ENCODE results near the gene SUCO. TPM values are rescaled to one million over a fixed set of nuclear protein-coding genes. Genes with fewer than 3 reads are reported as not detected.

Gene SUCO
- total RNA-seq, 1 experiment from 2014 or later, result 37.4 TPM

- Mint-ChIP-seq H3K27me3 (ENCODE audit: low read depth) (no peaks in the 10 kb centered on the region), H3K9me3 (no peaks in the 10 kb centered on the region), H3K4me1 (peaks cover 19% of the 10 kb centered on the region), H3K4me3 (no peak overlapping the region), H3K36me3 (no peaks in the 10 kb centered on the region), H3K27ac (no peak overlapping the region)
- ChIA-PET POLR2A (no interaction called here), CTCF (no interaction called here)
- DNase-seq (ENCODE audit: low spot score), result no peak
- TF ChIP-seq CREM (CRISPR knock-in tag; IDR thresholded peaks at IDR 0.05), result no peak
- TF ChIP-seq TP53 (CRISPR knock-in tag; IDR thresholded peaks at IDR 0.05), result no peak
- no peak for TF ChIP-seq JUN (CRISPR knock-in tag; IDR thresholded peaks at IDR 0.05)
- no peak for TF ChIP-seq NR1H2 (CRISPR knock-in tag; IDR thresholded peaks at IDR 0.05)
- no peak for TF ChIP-seq KAT7 (CRISPR knock-in tag; IDR thresholded peaks at IDR 0.05; ENCODE audit: borderline replicate concordance)
- no peak for TF ChIP-seq ZNF671 (CRISPR knock-in tag; IDR thresholded peaks at IDR 0.05)
- TF ChIP-seq, protein P1, sequence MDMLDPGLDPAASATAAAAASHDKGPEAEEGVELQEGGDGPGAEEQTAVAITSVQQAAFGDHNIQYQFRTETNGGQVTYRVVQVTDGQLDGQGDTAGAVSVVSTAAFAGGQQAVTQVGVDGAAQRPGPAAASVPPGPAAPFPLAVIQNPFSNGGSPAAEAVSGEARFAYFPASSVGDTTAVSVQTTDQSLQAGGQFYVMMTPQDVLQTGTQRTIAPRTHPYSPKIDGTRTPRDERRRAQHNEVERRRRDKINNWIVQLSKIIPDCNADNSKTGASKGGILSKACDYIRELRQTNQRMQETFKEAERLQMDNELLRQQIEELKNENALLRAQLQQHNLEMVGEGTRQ (CRISPR knock-in tag; IDR thresholded peaks at IDR 0.05), result no peak
- no peak for TF ChIP-seq ZMAT4 (CRISPR knock-in tag; IDR thresholded peaks at IDR 0.05)
- no peak for TF ChIP-seq PRDM15 (CRISPR knock-in tag; IDR thresholded peaks at IDR 0.05)
- no peak for TF ChIP-seq MYBL2 (CRISPR knock-in tag; IDR thresholded peaks at IDR 0.05)
- TF ChIP-seq, protein P2, sequence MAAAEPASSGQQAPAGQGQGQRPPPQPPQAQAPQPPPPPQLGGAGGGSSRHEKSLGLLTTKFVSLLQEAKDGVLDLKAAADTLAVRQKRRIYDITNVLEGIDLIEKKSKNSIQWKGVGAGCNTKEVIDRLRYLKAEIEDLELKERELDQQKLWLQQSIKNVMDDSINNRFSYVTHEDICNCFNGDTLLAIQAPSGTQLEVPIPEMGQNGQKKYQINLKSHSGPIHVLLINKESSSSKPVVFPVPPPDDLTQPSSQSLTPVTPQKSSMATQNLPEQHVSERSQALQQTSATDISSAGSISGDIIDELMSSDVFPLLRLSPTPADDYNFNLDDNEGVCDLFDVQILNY (CRISPR knock-in tag; IDR thresholded peaks at IDR 0.05), result no peak
- no peak for TF ChIP-seq SMAD4 (CRISPR knock-in tag; IDR thresholded peaks at IDR 0.05)
- no peak for TF ChIP-seq ZNF396 (CRISPR knock-in tag; IDR thresholded peaks at IDR 0.05; ENCODE audit: borderline replicate concordance)
- no peak for TF ChIP-seq FOXP1 (CRISPR knock-in tag; IDR thresholded peaks at IDR 0.05; ENCODE audit: borderline replicate concordance)
- no peak for TF ChIP-seq ZNF416 (CRISPR knock-in tag; IDR thresholded peaks at IDR 0.05)
- no peak for ATAC-seq
Observed at GRCh38 chr1:172483448-172483847, 49.5 kb upstream of the SUCO start.

GRCh38 chr1:172484252-172484651, 48.7 kb upstream of the SUCO start:
- DNase-seq (ENCODE audit: low spot score) (no peak), ATAC-seq (no peak)
- ChIA-PET POLR2A (no interaction called here), CTCF (no interaction called here)
- Mint-ChIP-seq H3K36me3 (no peaks in the 10 kb centered on the region), H3K4me3 (no peak overlapping the region), H3K4me1 (peaks cover 11% of the 10 kb centered on the region), H3K9me3 (no peaks in the 10 kb centered on the region), H3K27me3 (ENCODE audit: low read depth) (no peaks in the 10 kb centered on the region), H3K27ac (no peak overlapping the region)
- TF ChIP-seq ZNF121 (CRISPR knock-in tag; IDR thresholded peaks at IDR 0.05), result no peak

DNA sequence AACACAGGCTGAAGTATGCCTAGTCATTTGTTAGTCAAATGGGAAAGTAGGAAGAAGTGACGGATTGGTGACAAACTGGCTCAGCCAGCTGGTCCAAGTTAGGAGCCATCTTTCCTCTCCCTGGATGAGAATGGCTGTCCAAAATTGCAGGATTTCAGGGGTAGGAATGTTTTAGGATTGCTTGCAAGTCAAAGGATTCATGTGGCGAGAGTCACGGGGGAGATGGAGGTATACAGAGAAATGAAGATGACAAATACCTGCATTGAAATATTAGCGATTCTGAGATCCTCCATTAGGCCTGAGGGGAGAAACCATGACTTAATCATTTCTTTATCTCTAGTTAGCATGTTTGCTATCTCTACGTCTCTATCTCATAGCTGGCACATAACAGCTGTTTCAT, 47.3 kb upstream of the SUCO start:
- Mint-ChIP-seq H3K27me3 (ENCODE audit: low read depth) (no peaks in the 10 kb centered on the region), H3K4me1 (peaks cover 4% of the 10 kb centered on the region), H3K4me3 (no peak overlapping the region), H3K36me3 (no peaks in the 10 kb centered on the region), H3K27ac (no peak overlapping the region), H3K9me3 (no peaks in the 10 kb centered on the region)
- ChIA-PET CTCF (no interaction called here), POLR2A (no interaction called here)
- no peak for ATAC-seq
- no peak for DNase-seq (ENCODE audit: low spot score)
- no peak for TF ChIP-seq NFE2L1 (CRISPR knock-in tag; IDR thresholded peaks at IDR 0.05)
- no peak for TF ChIP-seq ZNF138 (CRISPR knock-in tag; conservative IDR thresholded peaks at IDR 0.05)
- no peak for TF ChIP-seq SOX15 (CRISPR knock-in tag; IDR thresholded peaks at IDR 0.05)
- no peak for TF ChIP-seq ZNF512 (CRISPR knock-in tag; IDR thresholded peaks at IDR 0.05; ENCODE audit: borderline replicate concordance)
- no peak for TF ChIP-seq ZNF423 (CRISPR knock-in tag; IDR thresholded peaks at IDR 0.05)
- TF ChIP-seq RELA (CRISPR knock-in tag; IDR thresholded peaks at IDR 0.05; ENCODE audit: borderline replicate concordance), result no peak
- TF ChIP-seq HMGXB4 (CRISPR knock-in tag; IDR thresholded peaks at IDR 0.05), result no peak
- no peak for TF ChIP-seq ZNF396 (CRISPR knock-in tag; IDR thresholded peaks at IDR 0.05; ENCODE audit: borderline replicate concordance)
- no peak for TF ChIP-seq ZNF232 (CRISPR knock-in tag; IDR thresholded peaks at IDR 0.05)
- TF ChIP-seq, protein P3, sequence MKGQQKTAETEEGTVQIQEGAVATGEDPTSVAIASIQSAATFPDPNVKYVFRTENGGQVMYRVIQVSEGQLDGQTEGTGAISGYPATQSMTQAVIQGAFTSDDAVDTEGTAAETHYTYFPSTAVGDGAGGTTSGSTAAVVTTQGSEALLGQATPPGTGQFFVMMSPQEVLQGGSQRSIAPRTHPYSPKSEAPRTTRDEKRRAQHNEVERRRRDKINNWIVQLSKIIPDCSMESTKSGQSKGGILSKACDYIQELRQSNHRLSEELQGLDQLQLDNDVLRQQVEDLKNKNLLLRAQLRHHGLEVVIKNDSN (CRISPR knock-in tag; IDR thresholded peaks at IDR 0.05), result no peak
- no peak for TF ChIP-seq ZNF263 (CRISPR knock-in tag; IDR thresholded peaks at IDR 0.05; ENCODE audit: low read depth)
- TF ChIP-seq NR1H2 (CRISPR knock-in tag; IDR thresholded peaks at IDR 0.05), result no peak

Measured in WTC11 (cell line).